ENCODE data around the gene KCNQ1OT1. TPM values are rescaled to one million over a fixed set of nuclear protein-coding genes. Genes with fewer than 3 reads are reported as not detected.

The KCNQ1OT1 gene
- total RNA-seq, 1 experiment from 2014 or later, result 2.7 TPM

DNA sequence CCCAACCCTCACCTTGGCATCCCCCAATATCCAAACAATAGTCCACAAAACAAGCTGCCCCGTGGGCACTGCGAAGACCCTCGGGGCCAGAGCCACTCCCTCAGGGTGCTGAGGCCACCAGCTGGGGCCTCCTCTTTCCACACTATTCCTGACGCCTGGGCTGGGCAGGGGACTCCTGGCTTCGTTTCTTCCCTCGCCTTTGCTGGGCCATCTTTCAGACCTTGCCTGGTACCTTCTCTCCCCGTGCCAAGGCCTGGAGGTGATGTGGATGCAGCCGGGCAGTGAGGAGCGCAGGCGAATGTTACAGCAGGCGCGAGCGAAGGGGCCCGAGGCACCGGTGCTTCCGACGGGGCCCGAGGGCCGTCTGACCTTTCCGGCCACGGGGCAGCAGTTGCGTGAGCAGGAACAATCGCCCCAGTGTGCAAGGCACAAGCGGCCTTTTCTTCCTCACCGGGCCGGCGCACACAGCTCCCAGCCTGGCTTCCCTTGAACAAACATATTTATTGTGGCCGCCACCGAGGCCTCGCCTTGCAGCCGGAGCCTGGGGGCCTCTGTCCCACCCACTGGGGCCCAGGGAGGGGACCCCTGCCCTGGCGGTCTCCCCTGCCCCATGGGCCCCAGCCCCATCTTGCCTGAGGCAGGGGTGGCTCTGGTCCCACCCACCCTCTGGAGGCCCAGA lies 32.6 kb upstream of the KCNQ1OT1 start:
- Histone ChIP-seq H3K4me2 (ENCODE audit: low read depth, low read length, poor library complexity, severe bottlenecking) (no peak overlapping the region), H3K4me3 (ENCODE audit: low read length) (no peak overlapping the region), H3K9me3 (ENCODE audit: low read length) (no peaks in the 10 kb centered on the region), H3K27ac (ENCODE audit: low read length) (no peak overlapping the region), H3K36me3 (ENCODE audit: insufficient read depth, low read length) (no peaks in the 10 kb centered on the region), H3K27me3 (ENCODE audit: low read length) (no peaks in the 10 kb centered on the region), H3K9me2 (replicated peaks; ENCODE audit: insufficient read depth, low read length) (no peaks in the 10 kb centered on the region), H3K79me2 (ENCODE audit: low read length) (no peaks in the 10 kb centered on the region), H2AFZ (ENCODE audit: low read length) (no peak overlapping the region), H3K9ac (ENCODE audit: low read length) (no peak overlapping the region), H3K4me1 (ENCODE audit: low read length) (no peaks in the 10 kb centered on the region), H4K20me1 (ENCODE audit: insufficient read depth, low read depth, low read length) (peaks cover 11% of the 10 kb centered on the region; the same call in 1 of the 2 replicates)
- no peak for DNase-seq

DNA sequence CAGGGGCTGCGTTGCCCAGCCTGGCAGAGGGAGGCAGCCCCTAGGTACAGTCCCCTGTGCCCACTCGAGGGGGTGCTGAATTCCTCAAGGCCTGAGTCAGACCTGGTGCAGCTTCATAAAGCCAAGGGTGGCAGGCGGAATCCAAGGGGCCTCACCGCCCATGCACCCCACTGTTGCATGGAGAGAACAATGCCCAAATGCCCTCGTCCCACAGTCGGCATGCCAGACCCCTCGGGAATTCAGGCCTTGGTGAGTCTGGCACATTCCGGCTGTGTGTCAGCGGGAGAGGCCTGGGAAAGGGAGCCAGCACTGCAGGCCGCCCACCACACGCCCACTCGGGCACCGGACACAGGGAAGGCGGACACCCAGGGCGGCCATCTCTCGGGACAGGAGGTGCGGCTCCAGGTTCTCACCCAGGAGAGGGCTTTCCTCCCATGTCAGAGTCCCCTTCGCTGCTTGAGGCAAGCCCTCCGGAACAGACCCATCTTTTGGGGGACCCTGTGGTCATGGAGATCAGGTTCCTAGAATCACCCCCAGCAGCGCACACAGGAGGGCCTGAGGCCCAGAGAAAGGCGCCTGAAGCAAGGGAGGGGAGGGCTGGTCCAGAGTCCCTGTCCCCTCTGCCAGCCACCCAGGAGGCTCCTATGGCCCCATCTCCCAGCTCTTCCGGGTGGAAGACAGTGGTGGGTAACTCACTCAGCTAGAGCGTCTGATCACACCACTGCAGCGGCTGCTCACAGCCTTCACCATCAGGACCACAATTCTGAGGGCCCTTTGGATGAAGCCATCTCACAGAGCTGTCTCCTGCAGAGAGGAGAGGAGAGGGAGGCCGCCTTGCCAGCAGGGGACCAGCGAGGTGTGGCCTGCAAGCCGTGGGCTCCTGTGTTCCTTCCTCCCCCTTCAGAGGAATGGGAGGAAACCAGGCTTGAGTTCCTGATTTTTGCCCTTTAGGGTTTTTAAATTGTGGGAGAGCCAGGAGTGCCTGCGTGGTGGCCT lies 31.6 kb upstream of the KCNQ1OT1 start:
- DNase-seq, result no peak
- Histone ChIP-seq H3K4me3 (ENCODE audit: low read length) (no peak overlapping the region), H3K27me3 (ENCODE audit: low read length) (no peaks in the 10 kb centered on the region), H3K9me2 (replicated peaks; ENCODE audit: insufficient read depth, low read length) (no peaks in the 10 kb centered on the region), H3K4me1 (ENCODE audit: low read length) (no peaks in the 10 kb centered on the region), H3K4me2 (ENCODE audit: low read depth, low read length, poor library complexity, severe bottlenecking) (no peak overlapping the region), H4K20me1 (ENCODE audit: insufficient read depth, low read depth, low read length) (peaks cover 11% of the 10 kb centered on the region; the same call in 1 of the 2 replicates), H2AFZ (ENCODE audit: low read length) (no peak overlapping the region), H3K9me3 (ENCODE audit: low read length) (no peaks in the 10 kb centered on the region), H3K36me3 (ENCODE audit: insufficient read depth, low read length) (no peaks in the 10 kb centered on the region), H3K79me2 (ENCODE audit: low read length) (no peaks in the 10 kb centered on the region), H3K9ac (ENCODE audit: low read length) (no peak overlapping the region), H3K27ac (ENCODE audit: low read length) (no peak overlapping the region)

DNA sequence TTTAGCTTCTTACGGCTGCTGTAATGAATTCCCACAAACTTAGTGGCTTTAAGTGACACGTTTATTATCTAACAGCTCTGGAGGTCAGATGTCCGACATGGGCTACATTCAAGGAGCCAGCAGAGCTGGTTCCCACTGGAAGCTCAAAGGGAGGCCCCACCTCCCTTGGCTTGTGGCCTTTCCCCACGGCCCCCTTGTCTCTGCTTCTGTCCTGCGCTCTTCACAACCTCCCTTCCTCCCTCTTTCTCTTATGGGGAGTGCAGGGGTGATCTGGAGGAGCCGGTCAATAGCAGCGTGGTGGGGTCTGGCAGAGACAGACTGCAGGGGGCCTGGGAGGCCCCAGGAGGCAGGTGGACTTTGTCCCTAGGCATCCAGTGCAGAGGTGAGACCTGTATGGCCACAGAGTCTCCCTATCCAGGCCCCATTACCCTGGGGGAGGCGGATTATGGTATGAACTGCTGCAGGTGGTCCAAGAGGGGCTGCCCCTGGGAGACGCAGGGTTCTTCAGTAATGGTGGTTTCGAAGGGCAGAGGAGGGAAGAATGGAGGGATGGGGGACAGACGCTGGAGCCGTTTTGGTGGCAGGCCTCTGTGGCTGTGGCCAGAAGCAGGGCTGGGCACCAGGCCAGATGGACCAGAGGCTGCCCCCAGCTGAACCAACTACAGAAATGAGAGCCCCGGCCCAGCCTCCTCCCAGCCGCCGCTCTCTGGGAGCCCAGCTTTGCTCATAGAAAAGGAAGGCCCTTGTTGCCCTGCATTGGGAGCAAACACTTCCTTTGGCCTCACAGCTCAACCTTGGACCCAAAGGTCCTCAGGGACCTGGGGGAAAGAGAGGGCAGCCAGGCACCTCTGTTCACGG lies 30.7 kb upstream of the KCNQ1OT1 start:
- DNase-seq, result no peak

DNA sequence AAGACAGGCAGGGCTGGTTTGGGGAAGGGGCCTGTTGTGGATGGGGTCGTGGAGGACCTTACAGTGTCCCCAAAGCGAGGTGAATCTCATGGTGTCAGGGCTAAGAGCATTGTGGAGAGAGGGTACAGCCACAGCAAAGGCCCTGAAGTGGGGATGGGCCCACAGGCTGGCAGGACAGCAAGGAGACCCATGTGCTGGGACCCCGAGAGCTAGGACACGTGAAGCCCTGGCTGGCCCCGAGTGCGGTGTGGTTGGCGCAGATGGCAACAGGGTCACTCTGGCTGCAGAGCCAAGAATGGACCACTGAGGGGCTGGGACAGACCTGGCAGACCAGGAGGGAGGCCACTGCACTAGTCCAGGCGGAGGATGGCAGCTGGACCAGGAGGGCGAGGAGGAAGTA lies 30.0 kb upstream of the KCNQ1OT1 start:
- no peaks in the 10 kb centered on the region for H3K9me2 ChIP-seq (replicated peaks; ENCODE audit: insufficient read depth, low read length)
- no peak overlapping the region for H3K4me3 ChIP-seq (ENCODE audit: low read length)
- no peak overlapping the region for H3K9ac ChIP-seq (ENCODE audit: low read length)
- H3K36me3 ChIP-seq (ENCODE audit: insufficient read depth, low read length), result no peaks in the 10 kb centered on the region
- H3K9me3 ChIP-seq (ENCODE audit: low read length), result no peaks in the 10 kb centered on the region
- no peak for DNase-seq
- H2AFZ ChIP-seq (ENCODE audit: low read length), result no peak overlapping the region
- H3K79me2 ChIP-seq (ENCODE audit: low read length), result no peaks in the 10 kb centered on the region
- no peak overlapping the region for H3K4me2 ChIP-seq (ENCODE audit: low read depth, low read length, poor library complexity, severe bottlenecking)
- H3K27ac ChIP-seq (ENCODE audit: low read length), result no peak overlapping the region
- H3K4me1 ChIP-seq (ENCODE audit: low read length), result no peaks in the 10 kb centered on the region
- no peaks in the 10 kb centered on the region for H3K27me3 ChIP-seq (ENCODE audit: low read length)
- H4K20me1 ChIP-seq (ENCODE audit: insufficient read depth, low read depth, low read length), result peaks cover 11% of the 10 kb centered on the region; the same call in 1 of the 2 replicates

More for the DNA sequence above, 30.7 kb upstream of the KCNQ1OT1 start:
- Histone ChIP-seq H2AFZ (ENCODE audit: low read length) (no peak overlapping the region), H3K4me2 (ENCODE audit: low read depth, low read length, poor library complexity, severe bottlenecking) (no peak overlapping the region), H3K27me3 (ENCODE audit: low read length) (no peaks in the 10 kb centered on the region), H3K9me3 (ENCODE audit: low read length) (no peaks in the 10 kb centered on the region), H3K9ac (ENCODE audit: low read length) (no peak overlapping the region), H3K4me3 (ENCODE audit: low read length) (no peak overlapping the region), H3K36me3 (ENCODE audit: insufficient read depth, low read length) (no peaks in the 10 kb centered on the region), H3K4me1 (ENCODE audit: low read length) (no peaks in the 10 kb centered on the region), H3K9me2 (replicated peaks; ENCODE audit: insufficient read depth, low read length) (no peaks in the 10 kb centered on the region), H3K79me2 (ENCODE audit: low read length) (no peaks in the 10 kb centered on the region), H3K27ac (ENCODE audit: low read length) (no peak overlapping the region), H4K20me1 (ENCODE audit: insufficient read depth, low read depth, low read length) (peaks cover 11% of the 10 kb centered on the region; the same call in 1 of the 2 replicates)

DNA sequence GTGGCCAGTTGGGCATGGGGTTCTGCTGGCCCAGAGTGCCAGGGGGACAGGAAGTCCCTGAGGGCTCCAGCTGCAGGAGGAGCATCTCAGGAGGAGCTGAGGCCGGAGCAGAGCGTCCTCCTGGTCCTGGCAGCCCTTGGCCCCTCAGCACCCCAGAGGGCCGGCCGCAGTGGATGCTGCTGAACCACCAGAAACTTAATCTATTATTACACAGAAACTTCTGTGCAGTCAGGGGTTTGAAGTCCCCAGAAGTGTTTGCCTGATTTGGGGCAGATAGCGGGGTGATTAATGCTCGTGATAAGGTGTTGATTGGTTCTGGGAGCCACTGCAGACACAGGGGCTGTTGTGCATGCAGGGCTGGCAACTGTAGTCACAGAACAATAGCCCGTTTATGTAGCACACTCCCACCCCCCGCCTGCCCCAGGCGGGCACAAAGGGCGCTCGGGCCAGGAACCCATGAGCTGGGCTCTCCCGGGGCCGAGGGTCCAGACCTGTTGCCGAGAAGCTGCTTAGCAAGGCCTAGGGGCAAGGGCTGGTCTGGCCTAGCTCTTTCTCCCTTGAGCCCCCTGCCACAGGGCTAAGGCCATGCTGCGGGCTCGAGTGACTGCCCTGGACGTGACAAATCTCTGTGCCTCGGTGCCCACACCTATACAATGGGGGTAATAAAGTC lies 29.0 kb upstream of the KCNQ1OT1 start:
- Histone ChIP-seq H3K4me1 (ENCODE audit: low read length) (no peaks in the 10 kb centered on the region), H3K9me2 (replicated peaks; ENCODE audit: insufficient read depth, low read length) (no peaks in the 10 kb centered on the region), H3K36me3 (ENCODE audit: insufficient read depth, low read length) (no peaks in the 10 kb centered on the region), H3K27me3 (ENCODE audit: low read length) (no peaks in the 10 kb centered on the region), H3K4me3 (ENCODE audit: low read length) (no peak overlapping the region), H3K9ac (ENCODE audit: low read length) (no peak overlapping the region), H4K20me1 (ENCODE audit: insufficient read depth, low read depth, low read length) (peaks cover 11% of the 10 kb centered on the region; the same call in 1 of the 2 replicates), H3K4me2 (ENCODE audit: low read depth, low read length, poor library complexity, severe bottlenecking) (no peak overlapping the region), H3K79me2 (ENCODE audit: low read length) (no peaks in the 10 kb centered on the region), H3K27ac (ENCODE audit: low read length) (no peak overlapping the region), H3K9me3 (ENCODE audit: low read length) (no peaks in the 10 kb centered on the region), H2AFZ (ENCODE audit: low read length) (no peak overlapping the region)
- DNase-seq, result no peak

DNA sequence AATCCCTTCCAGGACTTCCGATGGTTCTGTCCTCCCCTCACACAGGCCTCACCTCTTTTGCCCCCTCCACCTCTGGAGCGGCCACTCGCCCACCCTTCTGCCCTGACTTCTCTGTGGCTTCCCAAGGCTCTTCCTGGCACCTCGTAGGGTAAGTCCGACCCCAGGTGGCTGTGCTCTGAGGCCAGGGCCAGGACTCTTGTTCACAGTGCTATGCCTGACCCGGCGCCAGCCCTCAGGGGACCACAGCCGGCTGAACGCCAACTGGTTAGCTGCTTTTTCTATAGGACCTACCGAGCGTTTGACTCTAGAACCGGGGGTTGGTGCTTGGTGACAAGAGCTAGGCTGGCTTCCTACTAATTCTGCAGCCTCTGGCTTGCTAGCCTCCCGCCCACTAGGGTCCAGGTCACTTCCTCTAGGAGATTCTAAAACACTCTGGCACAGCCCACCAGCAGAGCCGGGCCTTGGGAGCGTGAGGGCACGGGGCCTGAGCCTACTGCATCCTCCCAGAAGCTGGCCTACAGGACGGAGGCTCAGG lies 28.4 kb upstream of the KCNQ1OT1 start:
- no peak overlapping the region for H3K4me2 ChIP-seq (ENCODE audit: low read depth, low read length, poor library complexity, severe bottlenecking)
- H3K27me3 ChIP-seq (ENCODE audit: low read length), result no peaks in the 10 kb centered on the region
- H3K79me2 ChIP-seq (ENCODE audit: low read length), result no peaks in the 10 kb centered on the region
- peaks cover 11% of the 10 kb centered on the region; the same call in 1 of the 2 replicates for H4K20me1 ChIP-seq (ENCODE audit: insufficient read depth, low read depth, low read length)
- no peak overlapping the region for H2AFZ ChIP-seq (ENCODE audit: low read length)
- no peaks in the 10 kb centered on the region for H3K36me3 ChIP-seq (ENCODE audit: insufficient read depth, low read length)
- DNase-seq, result no peak
- H3K4me3 ChIP-seq (ENCODE audit: low read length), result no peak overlapping the region
- no peak overlapping the region for H3K27ac ChIP-seq (ENCODE audit: low read length)
- no peak overlapping the region for H3K9ac ChIP-seq (ENCODE audit: low read length)
- H3K9me2 ChIP-seq (replicated peaks; ENCODE audit: insufficient read depth, low read length), result no peaks in the 10 kb centered on the region
- no peaks in the 10 kb centered on the region for H3K4me1 ChIP-seq (ENCODE audit: low read length)
- H3K9me3 ChIP-seq (ENCODE audit: low read length), result no peaks in the 10 kb centered on the region

DNA sequence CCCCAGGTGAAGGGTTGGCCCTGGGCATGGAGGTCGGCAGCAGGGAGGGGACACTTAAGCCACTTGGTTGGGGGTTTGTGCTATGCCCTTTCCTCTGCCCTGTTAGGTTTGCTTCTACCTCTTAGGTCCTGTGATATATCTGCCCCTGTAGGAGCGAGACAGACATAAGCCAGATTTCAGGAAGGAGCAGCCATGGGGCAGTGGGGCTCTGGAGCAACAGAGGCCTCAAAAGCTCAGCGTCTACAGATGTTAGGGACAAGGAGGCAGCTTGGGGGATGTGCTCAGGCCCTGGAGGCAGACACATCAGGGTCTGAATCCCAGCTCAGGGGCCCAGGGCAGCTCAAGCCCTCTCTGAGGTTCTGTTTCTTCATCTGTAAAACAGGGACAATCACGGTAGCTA lies 27.2 kb upstream of the KCNQ1OT1 start:
- no peak for DNase-seq
- no peak overlapping the region for H3K4me3 ChIP-seq (ENCODE audit: low read length)
- no peak overlapping the region for H3K4me2 ChIP-seq (ENCODE audit: low read depth, low read length, poor library complexity, severe bottlenecking)
- H4K20me1 ChIP-seq (ENCODE audit: insufficient read depth, low read depth, low read length), result peaks cover 11% of the 10 kb centered on the region; the same call in 1 of the 2 replicates
- H3K9me3 ChIP-seq (ENCODE audit: low read length), result no peaks in the 10 kb centered on the region
- H2AFZ ChIP-seq (ENCODE audit: low read length), result no peak overlapping the region
- no peak overlapping the region for H3K27ac ChIP-seq (ENCODE audit: low read length)
- no peaks in the 10 kb centered on the region for H3K79me2 ChIP-seq (ENCODE audit: low read length)
- no peaks in the 10 kb centered on the region for H3K36me3 ChIP-seq (ENCODE audit: insufficient read depth, low read length)
- H3K4me1 ChIP-seq (ENCODE audit: low read length), result no peaks in the 10 kb centered on the region
- no peak overlapping the region for H3K9ac ChIP-seq (ENCODE audit: low read length)
- H3K27me3 ChIP-seq (ENCODE audit: low read length), result no peaks in the 10 kb centered on the region
- H3K9me2 ChIP-seq (replicated peaks; ENCODE audit: insufficient read depth, low read length), result no peaks in the 10 kb centered on the region

Measured in Karpas-422 (cell line).